ENCODE data around the gene L1CAM. TPM values are rescaled to one million over a fixed set of nuclear protein-coding genes. Genes with fewer than 3 reads are reported as not detected.

Gene L1CAM
- total and polyA plus RNA-seq, 2 of the 8 experiments (the other 6 are each of a cell fraction or from before 2014, with no cell fraction given) = 11.0 to 43.0 TPM

DNA sequence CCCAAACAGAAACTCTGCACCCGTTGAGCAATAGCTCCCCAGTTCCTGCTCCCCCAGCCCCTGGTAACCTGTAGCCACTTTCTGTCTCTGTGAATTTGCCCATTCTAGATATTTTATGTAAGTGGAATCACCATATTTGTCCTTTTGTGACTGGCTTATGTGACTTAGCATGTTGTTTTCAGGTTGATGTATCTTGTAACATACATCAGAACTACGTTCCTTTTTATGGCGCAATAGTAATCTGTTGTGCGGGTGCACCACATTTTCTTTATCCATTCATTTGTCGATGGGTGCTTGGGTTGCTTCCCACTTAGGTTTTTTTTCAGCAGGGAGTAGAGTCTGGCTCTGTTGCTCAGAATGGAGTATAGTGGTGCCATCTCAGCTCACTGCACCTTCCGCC lies 49.1 kb downstream of the L1CAM start (continued):
- no peak for TF ChIP-seq CHD7 (IDR thresholded peaks at IDR 0.05; ENCODE audit: insufficient replicate concordance, low read length)
- TF ChIP-seq CHD2 (IDR thresholded peaks at IDR 0.05; ENCODE audit: low read length) = no peak
- TF ChIP-seq GTF2F1 (IDR thresholded peaks at IDR 0.05; ENCODE audit: borderline replicate concordance, low read depth, low read length) = no peak
- TF ChIP-seq CHD1 (IDR thresholded peaks at IDR 0.05; ENCODE audit: low read depth, low read length) = no peak
- no peak for TF ChIP-seq NRF1 (IDR thresholded peaks at IDR 0.05; ENCODE audit: low read depth, low read length)
- TF ChIP-seq KDM1A (IDR thresholded peaks at IDR 0.05; ENCODE audit: borderline replicate concordance, low read length) = no peak
- TF ChIP-seq, protein P1, sequence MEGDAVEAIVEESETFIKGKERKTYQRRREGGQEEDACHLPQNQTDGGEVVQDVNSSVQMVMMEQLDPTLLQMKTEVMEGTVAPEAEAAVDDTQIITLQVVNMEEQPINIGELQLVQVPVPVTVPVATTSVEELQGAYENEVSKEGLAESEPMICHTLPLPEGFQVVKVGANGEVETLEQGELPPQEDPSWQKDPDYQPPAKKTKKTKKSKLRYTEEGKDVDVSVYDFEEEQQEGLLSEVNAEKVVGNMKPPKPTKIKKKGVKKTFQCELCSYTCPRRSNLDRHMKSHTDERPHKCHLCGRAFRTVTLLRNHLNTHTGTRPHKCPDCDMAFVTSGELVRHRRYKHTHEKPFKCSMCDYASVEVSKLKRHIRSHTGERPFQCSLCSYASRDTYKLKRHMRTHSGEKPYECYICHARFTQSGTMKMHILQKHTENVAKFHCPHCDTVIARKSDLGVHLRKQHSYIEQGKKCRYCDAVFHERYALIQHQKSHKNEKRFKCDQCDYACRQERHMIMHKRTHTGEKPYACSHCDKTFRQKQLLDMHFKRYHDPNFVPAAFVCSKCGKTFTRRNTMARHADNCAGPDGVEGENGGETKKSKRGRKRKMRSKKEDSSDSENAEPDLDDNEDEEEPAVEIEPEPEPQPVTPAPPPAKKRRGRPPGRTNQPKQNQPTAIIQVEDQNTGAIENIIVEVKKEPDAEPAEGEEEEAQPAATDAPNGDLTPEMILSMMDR (IDR thresholded peaks at IDR 0.05; ENCODE audit: control extremely low read depth in 1 of 3, insufficient read depth in 1 of 3, low read depth in 1 of 3, low read length in 3 of 3) = no peak
- TF ChIP-seq EP300 (IDR thresholded peaks at IDR 0.05; ENCODE audit: borderline replicate concordance in 1 of 2, low read depth in 2 of 2, low read length in 2 of 2) = no peak
- TF ChIP-seq TAF1 (IDR thresholded peaks at IDR 0.05; ENCODE audit: low read depth, low read length) = no peak
- TF ChIP-seq BRCA1 (IDR thresholded peaks at IDR 0.05; ENCODE audit: low read depth, low read length) = no peak
